ENCODE data around the gene RFT1.
A peak's percentile ranks its signal among the peaks of the same experiment; 100 is the strongest.

Gene RFT1

DNA sequence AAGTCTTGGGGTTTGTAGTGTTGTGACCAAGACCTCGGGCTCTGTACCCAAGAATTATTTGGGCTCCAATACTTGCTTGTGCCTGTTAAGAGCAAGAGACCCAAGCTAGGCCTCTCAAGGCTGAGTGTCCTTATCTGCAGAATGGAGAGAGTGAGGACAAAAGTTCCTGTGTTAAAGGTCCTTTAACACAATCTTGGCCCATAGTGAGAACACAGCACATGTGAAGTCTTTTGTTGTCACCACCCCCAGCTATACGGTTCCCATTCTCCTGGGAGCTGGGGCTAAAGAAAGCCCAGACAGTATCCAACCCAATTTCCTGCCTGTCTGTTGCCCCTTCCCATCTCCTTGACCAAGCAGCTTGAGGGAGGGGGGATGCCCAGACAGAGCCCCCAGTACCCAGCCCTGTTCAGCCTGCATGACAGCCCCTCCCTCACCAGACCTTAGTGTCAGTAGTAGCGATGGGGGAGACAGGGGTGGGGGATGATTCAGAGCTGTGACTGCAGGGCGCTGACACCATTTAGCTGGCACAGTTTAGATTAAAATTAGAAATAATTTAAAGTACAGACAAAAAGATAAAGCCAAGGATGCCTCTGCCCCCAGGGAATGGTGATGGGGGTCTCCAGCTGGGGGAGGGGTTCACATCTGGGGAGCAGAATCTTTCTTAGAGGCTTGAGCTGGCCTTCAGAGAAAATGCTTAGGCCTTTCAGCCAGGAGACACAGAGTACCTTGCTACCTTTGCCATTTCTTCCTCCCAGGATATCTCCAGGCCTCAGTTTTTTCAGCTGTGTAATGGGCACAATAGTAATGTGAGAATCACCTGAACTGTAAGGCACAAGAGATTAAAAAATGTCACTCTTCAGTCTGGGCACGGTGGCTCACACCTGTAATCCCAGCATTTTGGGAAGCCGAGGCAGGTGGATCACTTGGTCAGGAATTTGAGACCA lies 33.5 kb upstream of the RFT1 start:
- Histone ChIP-seq H3K36me3 (ENCODE audit: low read depth) (no peaks in the 10 kb centered on the region), H3K4me3 (ENCODE audit: severe bottlenecking) (no peak overlapping the region), H3K27ac (ENCODE audit: poor library complexity, severe bottlenecking) (no peak overlapping the region), H3K9me3 (ENCODE audit: severe bottlenecking) (no peaks in the 10 kb centered on the region), H3K4me1 (ENCODE audit: insufficient read depth, poor library complexity, severe bottlenecking) (peaks cover 12% of the 10 kb centered on the region), H3K27me3 (ENCODE audit: insufficient read depth, poor library complexity, severe bottlenecking) (no peaks in the 10 kb centered on the region)
- TF ChIP-seq, protein P1, sequence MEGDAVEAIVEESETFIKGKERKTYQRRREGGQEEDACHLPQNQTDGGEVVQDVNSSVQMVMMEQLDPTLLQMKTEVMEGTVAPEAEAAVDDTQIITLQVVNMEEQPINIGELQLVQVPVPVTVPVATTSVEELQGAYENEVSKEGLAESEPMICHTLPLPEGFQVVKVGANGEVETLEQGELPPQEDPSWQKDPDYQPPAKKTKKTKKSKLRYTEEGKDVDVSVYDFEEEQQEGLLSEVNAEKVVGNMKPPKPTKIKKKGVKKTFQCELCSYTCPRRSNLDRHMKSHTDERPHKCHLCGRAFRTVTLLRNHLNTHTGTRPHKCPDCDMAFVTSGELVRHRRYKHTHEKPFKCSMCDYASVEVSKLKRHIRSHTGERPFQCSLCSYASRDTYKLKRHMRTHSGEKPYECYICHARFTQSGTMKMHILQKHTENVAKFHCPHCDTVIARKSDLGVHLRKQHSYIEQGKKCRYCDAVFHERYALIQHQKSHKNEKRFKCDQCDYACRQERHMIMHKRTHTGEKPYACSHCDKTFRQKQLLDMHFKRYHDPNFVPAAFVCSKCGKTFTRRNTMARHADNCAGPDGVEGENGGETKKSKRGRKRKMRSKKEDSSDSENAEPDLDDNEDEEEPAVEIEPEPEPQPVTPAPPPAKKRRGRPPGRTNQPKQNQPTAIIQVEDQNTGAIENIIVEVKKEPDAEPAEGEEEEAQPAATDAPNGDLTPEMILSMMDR (IDR thresholded peaks at IDR 0.05; ENCODE audit: poor library complexity, severe bottlenecking): no peak
- ATAC-seq (ENCODE audit: low read depth): no peak
- no peak for DNase-seq (ENCODE audit: low spot score)

DNA sequence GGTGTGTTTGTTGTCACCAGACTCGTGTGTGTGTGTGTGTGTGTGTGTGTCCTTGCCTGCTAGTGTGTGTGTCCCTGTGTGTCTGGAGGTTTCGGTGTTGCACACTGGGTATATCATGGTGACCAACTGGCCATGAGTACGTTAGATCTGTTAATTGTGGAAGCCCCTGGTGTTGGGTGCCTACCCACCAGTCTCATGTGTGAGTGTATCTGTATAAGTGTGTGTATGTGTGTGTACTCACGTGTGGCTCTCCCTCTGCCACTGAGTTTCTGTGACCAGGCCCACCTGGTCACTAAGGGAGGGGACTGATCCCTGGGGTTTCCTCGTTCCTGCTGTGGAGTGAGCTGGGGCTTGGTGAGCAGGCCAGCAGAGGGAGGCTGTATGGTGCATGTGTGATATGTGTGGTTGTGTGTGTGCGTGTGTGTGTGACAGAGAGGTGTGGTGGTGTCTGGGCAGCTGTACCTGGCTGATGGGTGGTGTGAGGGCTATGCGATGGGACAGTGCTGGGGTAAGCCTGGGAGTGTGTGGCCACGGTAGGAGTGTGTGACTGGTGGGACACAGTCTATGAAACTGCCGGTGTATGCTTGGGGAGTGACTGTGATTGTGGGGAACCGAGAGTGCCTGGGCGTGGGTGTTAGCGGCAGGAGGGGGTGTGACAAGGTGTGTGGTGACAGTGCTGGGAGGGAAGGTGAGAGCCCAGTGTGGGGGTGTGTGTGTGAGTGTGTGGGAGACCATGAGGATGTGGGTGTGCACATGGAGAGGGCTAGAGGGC lies 32.6 kb upstream of the RFT1 start:
- peaks cover 12% of the 10 kb centered on the region for H3K4me1 ChIP-seq (ENCODE audit: insufficient read depth, poor library complexity, severe bottlenecking)
- no peaks in the 10 kb centered on the region for H3K9me3 ChIP-seq (ENCODE audit: severe bottlenecking)
- no peak for ATAC-seq (ENCODE audit: low read depth)
- peak overlapping the region; percentile 31 for H3K27ac ChIP-seq (ENCODE audit: poor library complexity, severe bottlenecking)
- TF ChIP-seq, protein P1 (IDR thresholded peaks at IDR 0.05; ENCODE audit: poor library complexity, severe bottlenecking): no peak
- H3K4me3 ChIP-seq (ENCODE audit: severe bottlenecking): peak overlapping the region; percentile 99
- no peaks in the 10 kb centered on the region for H3K36me3 ChIP-seq (ENCODE audit: low read depth)
- no peak for DNase-seq (ENCODE audit: low spot score)
- no peaks in the 10 kb centered on the region for H3K27me3 ChIP-seq (ENCODE audit: insufficient read depth, poor library complexity, severe bottlenecking)

DNA sequence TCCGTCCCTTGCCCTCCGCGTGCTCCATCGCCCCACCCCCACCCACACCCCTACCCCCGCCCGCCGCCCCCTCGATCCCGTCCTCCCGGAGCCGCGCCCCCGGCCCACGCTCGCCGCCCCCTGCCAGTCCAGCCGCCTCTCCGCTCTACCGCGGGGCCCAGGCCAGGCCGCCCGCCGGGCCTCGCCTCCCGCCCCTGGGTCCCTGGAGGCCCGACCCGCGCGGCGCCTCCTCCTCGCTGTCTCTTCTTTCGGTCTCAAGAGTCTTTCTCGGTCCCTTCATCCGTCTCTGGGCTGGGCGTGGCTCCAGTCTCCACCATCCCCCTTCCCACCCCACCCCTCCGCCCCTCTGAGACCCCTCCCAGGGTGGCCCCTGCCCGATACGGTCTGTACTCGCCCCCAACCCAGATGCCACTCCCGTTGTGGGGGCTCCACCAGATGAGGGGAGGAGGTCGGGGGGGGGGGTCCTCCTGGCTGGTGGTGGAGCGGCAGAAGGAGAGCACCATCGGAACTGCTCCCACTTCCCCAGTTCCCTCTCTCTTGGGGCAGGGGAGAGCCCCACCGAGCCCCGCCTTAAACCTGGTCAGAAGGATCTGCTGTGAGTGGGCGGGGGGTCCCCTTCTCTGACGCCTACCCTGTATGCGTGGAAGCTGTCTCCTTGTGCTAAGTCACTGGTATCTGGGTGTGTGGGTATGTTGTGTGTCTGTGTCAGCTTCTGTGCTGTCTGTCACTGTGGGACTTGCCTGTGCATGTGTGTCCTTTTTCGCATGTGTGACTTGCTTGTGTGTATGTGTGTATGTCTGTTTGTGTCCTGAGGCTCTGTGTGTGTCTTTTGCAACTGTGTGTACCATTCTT lies 31.8 kb upstream of the RFT1 start:
- Histone ChIP-seq H3K9me3 (ENCODE audit: severe bottlenecking) (no peaks in the 10 kb centered on the region), H3K4me1 (ENCODE audit: insufficient read depth, poor library complexity, severe bottlenecking) (peaks cover 12% of the 10 kb centered on the region), H3K4me3 (ENCODE audit: severe bottlenecking) (peak overlapping the region; percentile 99), H3K27ac (ENCODE audit: poor library complexity, severe bottlenecking) (peak overlapping the region; percentile 31), H3K27me3 (ENCODE audit: insufficient read depth, poor library complexity, severe bottlenecking) (no peaks in the 10 kb centered on the region), H3K36me3 (ENCODE audit: low read depth) (no peaks in the 10 kb centered on the region)
- peak; percentile 8; the same call in 1 of the 3 replicates for ATAC-seq (ENCODE audit: low read depth)
- no peak for DNase-seq (ENCODE audit: low spot score)
- TF ChIP-seq, protein P1 (IDR thresholded peaks at IDR 0.05; ENCODE audit: poor library complexity, severe bottlenecking): no peak

DNA sequence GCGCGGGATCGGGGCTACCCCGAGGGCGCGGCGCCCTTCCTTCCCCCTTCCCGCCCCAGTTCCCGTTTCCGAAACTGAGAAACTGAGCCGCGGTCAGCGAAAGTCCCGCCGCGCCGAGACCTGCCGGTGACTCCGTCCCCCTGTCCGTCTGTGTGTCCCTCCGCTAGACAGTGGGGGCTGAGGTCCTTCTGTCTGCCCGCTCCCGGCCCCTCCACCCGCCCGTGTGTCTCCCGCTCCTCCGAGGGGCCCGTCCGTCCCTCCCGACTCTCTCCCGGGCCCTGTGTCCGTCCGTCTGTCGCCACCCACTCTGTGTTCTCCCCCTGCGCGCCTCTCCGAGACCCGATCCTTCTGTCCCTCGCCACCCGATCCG lies 31.2 kb upstream of the RFT1 start:
- DNase-seq (ENCODE audit: low spot score) (no peak), ATAC-seq (ENCODE audit: low read depth) (no peak)
- Histone ChIP-seq H3K4me1 (ENCODE audit: insufficient read depth, poor library complexity, severe bottlenecking) (peaks cover 12% of the 10 kb centered on the region), H3K36me3 (ENCODE audit: low read depth) (no peaks in the 10 kb centered on the region), H3K27me3 (ENCODE audit: insufficient read depth, poor library complexity, severe bottlenecking) (no peaks in the 10 kb centered on the region), H3K27ac (ENCODE audit: poor library complexity, severe bottlenecking) (peak overlapping the region; percentile 31), H3K4me3 (ENCODE audit: severe bottlenecking) (peak overlapping the region; percentile 99), H3K9me3 (ENCODE audit: severe bottlenecking) (no peaks in the 10 kb centered on the region)
- TF ChIP-seq, protein P1 (IDR thresholded peaks at IDR 0.05; ENCODE audit: poor library complexity, severe bottlenecking): no peak

All from RWPE2 (cell line).